A204.1 (cell line): ENCODE results near the gene CHAC1.

Experiments
- FAIRE-seq: peaks from 2 replicates; lab custom pipeline; 2012; peaks lifted over from hg19 to GRCh38; lab: Jason Lieb, UNC

CHAC1 gene, protein sequence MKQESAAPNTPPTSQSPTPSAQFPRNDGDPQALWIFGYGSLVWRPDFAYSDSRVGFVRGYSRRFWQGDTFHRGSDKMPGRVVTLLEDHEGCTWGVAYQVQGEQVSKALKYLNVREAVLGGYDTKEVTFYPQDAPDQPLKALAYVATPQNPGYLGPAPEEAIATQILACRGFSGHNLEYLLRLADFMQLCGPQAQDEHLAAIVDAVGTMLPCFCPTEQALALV

DNA sequence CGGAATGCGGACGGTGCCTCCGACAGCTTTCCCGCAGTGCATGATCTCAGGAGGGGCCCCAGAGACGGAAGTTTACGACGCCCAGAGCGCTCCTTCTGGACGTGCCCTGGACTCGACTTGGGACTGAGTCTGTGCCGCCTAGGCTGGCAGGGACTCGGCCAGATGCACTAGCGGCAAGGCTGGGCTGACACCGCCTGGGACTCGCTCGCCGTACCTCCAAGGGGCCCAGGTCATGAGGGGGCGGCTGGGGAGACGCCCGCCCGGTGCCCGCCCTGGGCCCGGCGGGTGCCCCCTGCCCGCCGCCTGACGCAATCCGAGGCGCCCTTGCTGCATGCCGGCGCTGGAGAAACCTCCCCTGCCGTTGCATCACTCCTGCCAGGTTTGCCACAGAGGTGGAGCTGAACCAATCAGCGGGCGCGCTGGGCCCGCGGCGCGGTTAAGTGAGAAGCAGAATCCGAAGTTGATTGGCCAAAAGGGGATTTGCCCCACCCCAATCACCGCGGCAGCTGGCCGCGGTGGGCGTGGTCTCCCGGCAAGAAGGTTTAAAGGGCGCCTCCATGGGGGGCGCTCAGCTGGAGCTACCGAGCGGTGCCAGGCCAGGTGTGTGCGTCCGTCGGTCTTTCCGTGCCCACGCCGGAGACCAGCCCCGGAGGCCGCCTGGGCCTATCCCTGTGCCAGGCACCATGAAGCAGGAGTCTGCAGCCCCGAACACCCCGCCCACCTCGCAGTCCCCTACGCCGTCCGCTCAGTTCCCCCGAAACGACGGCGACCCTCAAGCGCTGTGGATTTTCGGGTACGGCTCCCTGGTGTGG, at the start of gene CHAC1:
TSS of gene CHAC1 (plus strand) at position 571 of the 812 bp plus-strand sequence. CDS start at position 684, 113 bp downstream.
- peak; percentile 91 for FAIRE-seq

DNA sequence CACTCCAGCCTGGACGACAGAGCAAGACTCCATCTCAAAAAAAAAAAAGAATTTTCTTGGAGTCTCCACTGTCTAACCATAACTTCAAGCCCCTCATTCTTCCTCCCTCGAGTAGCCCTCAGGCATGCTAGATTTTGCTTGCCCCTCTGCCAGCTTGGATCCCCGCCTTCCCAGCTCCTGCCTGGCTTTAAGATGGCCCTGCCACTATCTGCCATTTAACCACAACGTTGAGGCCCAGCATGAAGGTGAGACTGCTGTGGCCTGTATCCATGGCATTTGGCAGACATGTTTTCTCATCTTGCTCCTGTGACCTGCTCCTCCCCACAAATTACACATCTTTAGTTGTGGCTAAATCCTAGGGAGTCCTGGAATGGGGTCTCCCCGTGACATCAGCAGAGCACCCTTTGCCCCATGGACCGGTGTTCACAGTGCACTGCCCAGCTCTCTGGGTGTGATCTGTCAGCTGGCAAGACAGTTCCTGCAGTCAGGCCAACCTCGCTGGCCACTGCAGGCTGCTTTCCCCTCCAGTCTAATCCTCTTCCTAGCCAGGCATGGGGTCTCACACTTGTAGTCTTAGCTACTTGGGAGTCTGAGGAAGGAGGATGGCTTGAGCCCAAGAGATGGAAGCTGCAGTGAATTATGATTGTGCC, 48.6 kb upstream of the CHAC1 start:
- no peak for FAIRE-seq

DNA sequence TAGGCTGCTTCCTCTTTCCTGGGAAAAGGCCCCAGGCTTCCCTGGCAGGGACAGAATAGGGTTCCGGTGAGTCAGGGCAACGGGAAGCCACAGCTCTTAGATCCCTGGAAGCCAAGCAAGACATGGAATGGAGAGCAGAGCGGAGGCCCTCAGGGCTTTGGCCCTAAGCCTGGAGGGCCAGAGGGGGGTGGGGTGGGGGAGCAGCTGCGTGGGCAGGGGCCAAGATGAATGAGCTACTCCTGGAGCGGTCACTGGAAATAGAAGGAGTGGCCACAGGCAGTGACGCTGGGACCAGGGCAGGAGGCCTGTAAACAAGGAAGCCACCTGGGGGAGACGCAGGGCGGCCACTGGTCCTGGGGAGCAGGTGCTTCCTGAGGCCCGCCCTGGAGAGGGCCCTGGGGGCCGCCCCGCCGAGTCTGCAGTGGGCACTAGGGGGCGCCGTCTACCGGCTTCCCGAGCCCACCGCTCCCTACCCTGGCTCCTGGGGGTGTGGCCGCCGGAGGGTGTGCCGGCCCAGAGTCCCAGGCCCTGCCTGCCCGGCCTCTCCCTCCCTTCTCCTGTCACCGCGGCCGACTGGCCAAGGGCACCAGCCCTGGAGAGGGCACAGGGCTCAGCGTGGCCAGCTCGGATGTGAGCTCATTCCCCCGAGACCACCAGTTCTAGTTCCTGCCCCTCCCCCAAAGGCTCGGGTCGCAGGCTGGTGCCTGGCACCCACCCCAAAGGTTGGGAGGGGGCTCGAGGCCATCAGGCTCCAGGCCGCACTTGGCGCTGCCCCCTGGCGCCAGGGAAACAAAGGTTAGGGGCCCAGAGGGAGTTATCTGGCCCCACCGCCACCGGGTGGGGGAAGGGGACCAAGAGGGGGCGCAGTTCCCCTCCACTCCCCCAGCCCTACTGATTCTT, 46.9 kb upstream of the CHAC1 start:
- FAIRE-seq, result no peak

DNA sequence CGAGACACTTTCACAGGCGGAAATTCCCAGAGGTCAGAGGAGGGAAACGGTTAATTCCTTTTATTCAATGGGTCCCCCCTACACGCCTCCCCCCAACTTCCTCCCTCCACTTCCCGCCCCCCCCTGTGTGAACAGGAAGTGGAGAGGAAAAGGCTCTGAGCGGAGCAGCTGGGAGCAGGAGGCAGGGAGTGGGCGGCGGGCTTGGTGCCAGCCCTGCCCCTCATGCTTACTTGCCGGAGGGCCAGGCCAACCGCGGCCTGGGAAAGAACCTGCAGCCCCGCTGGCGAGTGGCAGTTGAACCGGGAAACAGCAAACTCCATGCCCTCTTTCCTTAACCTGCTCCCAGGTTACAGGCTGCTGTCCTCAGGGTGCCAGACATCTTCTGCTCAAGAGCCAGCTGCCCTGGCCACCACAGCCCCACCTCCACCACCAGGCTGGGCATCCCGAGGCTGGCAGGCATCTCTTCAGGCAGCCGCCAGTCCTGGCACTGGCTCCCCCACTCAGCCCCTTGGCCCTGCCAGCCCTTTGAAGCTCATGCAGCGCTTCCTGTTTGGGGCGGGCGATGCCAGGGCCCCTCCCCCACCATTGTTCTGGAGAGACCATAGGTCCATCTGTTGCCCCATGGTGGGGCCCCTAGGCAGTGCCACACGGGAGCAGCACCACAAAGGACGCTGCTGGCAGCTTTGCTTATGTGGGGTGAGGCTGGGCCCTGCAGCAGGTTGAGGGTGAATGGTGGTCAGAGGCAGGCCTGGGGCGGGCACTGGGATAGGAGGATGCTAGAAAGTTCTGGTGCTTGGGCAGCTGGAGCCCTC, 46.1 kb upstream of the CHAC1 start:
- FAIRE-seq, result no peak

DNA sequence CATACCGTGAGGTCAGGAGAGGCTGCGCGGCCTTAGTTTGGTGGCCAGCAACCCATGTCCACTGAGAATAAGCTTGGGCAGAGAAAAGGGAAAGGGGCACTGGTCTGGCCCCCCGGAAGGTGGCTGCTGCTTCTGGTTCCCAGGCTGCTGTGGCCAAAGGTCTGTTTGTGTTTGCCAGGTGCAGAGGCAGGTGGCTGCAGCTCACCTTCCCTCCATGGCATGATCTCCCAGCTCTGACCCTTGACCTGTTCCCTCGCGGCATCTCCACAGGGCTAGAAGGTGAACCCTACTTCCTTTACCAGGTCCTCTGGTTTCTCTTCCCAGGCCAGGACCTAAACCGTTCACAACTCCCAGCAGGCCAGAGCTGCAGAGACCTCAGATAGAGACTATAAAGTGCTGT, 45.2 kb upstream of the CHAC1 start:
- FAIRE-seq, result no peak

DNA sequence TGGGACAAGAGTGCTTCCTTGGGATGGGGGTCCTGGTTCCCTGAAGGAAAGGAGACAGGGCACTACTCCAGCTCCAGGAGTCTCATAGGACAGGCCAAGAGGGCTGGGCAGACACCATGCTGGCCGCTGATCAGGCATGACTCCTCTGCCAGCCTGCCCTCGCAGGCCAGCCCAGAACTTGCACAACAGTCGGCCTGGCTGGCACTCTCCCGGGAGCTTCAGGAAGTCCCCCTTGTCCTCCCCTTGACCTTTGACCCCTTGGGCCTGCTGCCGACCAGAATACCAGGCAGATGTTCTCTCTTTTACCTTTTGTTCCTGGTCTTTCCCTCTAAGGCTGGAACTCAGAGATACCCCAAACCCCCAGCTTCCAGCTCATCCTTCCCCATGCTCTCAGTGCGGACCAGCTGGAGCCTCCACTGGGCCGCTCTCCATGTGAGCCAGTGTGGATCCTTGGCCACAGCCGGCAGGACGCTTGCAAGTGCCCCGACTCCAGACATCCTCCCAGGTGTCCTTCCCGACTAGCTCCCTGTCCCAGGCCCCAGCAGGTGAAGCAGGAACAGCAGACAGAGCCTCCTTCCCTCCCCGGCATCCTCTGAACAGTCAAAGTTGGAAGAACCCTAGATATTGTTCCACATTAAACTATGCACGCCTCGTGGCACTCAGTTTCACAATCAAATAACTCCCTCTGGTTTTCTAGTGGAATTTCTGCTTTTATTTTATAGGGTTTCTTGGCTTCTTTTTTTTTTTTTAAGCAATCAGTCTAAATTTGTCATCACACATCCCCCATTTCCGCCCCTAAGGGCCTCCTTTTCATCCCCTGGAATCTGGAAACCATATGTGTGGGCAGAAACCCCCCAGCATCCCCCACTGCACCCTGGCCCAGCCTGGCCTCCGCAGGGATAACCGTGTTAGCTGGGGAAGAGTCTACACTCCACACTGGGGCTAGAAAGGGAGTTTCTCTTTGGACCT, 43.3 kb upstream of the CHAC1 start:
- no peak for FAIRE-seq

DNA sequence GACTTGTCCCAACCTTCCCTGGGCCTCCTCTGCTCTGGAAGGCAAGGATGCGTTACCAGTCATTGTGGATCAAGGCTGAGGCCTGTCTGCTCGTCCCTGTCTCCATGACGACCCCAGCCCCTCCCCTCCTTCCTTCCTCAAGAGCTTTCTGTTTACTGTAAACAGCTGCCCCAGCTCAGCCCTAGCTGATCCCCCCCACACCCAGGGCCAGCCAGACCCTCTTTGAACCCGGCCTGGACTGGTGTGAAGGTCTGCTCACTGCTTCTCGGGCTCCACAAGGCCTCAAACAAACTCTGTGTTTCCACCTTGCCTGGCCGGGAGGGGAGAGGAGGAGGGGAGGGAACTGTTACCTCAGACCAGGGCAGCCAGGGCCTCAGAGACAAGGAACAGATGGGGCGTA, 42.1 kb upstream of the CHAC1 start:
- FAIRE-seq, result no peak

DNA sequence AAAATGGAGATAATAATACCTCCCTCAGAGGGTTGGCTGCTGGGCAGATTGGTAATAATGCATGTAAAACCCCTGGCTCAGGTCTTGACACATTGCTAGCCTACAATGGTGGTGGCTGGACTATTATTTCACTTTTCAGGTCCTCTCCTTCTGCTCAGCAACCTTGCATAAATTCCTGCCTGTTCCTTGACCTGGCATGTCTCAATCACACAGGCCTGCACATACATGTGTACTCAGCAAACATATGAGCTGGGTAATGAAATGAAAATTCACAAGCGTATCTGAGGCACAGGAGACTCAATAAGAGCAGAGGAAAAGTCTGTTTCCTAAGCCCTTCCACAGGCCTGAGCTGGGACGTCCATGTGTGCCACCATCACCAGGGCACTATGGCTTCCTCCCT, 41.6 kb upstream of the CHAC1 start:
- FAIRE-seq, result no peak

DNA sequence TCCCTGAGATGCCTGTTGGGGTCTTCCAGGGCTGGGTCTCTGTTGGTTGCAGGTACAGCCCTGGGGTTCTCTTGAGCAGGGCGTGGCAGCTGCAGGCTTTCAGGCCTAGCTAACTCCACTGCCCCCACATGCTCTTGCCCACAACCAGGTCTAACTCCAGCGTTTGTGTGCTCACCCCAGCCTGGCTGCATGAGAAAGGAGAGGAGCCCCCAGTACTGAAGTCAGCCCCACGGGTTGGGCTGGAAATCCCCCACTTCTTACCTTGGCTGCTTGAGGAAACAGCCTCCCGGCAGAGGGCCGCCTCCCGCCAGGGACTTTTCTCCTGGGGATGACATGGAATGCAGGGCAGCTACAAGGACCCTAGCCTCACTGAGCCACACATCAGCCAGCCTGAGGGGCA, 40.8 kb upstream of the CHAC1 start:
- no peak for FAIRE-seq

DNA sequence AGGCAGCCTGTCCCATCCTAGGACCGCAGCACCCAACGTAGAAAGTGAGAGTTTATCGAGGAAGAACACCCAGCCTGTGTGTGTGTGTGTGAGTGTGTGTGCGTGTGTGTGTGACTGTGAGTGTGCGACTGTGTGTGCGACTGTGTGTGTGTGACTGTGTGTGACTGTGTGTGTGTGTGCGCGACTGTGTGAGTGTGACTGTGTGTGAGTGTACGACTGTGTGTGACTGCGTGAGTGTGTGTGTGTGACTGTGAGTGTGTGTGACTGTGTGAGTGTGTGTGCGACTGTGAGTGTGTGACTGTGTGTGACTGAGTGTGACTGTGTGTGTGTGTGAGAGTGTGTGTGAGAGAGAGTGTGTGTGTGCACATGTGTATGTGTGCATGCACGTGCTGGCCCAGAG, 39.3 kb upstream of the CHAC1 start:
- FAIRE-seq, result no peak

DNA sequence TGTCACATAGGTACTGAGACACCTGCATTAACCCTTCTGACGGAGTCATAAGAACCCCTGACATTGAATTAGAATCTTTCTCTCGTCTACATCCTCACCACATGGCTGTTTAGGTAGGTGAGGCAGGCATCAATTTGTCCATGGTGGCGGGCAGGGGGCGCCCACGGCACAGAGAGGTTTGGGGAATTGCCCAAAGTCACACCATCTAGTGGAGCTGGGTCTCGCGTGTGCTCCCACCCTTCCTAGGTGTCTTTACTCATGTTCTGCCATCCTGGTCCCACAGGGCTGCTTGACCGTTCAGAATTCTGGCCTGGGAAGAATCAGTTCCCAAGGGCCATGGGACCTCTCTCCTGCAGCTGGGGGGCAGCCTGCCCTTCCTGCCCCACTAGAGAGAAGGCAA, 38.8 kb upstream of the CHAC1 start:
- no peak for FAIRE-seq

DNA sequence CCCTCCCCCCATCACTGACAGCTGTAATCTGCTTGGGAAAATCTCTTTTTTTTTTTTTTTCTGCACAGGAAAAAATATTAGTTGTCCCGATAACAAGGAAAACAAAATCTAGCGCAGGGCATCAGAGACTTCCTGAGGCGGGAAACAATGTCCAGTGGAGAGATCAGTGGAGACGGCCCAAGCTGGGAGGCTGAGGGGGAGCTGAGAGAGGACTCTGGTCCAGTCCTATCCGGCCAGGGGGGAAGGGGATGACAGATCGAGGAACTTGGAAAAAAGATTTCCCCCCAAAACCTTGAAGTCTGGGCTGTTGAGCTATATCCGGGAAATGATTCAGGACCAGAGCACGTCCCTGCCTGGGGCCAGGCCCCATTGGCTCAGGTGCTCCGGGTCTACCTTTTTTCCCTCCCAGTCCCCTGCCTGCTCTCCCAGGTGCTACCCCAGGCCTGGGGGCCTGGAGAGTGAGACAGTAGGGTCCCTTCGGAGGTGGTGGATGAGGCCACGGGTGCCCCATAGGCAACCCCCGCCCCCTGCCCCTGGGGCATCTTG, 38.1 kb upstream of the CHAC1 start:
- no peak for FAIRE-seq

DNA sequence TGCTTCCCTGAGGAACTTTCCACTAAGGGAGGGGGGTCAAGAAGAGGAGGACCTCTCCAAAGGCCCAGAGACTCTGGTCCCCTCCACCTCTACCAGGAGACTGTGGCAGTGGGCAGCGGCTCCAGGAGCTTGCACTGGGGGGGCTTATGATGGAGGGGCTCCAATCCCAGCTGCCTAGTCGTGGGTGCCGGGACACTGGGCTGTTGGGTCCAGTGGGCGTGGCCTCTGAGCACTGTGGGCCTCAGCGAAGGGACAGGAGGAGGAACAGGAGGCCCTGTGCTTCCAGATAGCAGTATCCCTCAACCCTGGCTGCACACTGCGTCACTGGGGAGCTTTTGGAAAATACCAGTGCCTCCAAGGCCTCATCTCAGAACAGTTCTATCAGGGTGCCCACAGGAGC, 37.6 kb upstream of the CHAC1 start:
- FAIRE-seq, result no peak

DNA sequence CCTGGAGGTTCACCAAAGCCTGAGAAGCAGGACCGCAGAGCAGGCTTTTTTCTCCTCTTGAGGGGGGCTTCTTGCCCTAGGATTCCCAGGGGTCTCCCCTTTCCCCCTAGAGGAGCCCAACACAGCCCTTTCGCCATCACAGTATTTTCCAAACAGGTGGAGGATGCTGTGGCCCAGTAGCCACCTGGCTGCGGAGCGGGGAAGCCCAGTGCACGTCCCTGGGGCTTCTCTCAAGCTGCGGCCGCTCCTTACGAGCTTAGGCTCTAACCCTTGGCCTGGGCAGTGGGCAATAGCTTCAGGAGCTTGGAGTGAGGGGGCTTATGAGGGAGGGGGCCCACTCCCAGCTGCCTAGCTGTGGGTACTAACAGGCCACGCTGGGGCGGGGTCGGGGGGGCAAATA, 35.7 kb upstream of the CHAC1 start:
- no peak for FAIRE-seq

DNA sequence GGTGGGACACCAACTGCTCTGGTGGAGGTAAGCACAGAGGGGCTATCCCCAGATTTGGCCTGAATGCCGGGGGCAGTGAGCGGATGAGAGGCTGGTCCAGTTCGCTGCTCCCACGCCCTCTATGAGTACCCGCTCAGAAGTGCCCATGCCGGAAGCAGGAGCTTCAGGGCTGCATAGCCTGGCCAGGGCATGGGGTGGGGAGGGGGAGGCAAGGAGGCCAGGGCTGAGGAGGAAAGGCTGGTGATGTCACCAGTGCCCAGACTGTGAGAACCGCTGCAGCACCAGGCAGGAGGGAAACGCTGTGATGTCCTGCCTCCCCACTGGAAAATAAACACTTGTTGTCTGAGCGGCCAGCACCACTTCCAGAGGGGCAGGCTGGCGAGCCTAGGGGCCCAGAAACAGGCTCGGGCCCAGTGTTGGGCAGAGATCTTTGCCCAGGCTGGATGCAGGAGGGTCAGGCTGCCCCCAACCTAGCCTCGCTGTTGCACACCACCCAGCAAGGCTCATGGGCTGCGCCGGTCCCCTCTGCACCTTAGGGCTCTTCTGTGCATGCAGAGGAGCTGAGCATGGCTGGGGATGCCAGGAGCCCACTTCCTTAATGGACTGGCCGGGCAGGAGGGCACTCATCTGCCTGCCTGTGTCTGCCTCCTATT, 35.0 kb upstream of the CHAC1 start:
- FAIRE-seq, result no peak

DNA sequence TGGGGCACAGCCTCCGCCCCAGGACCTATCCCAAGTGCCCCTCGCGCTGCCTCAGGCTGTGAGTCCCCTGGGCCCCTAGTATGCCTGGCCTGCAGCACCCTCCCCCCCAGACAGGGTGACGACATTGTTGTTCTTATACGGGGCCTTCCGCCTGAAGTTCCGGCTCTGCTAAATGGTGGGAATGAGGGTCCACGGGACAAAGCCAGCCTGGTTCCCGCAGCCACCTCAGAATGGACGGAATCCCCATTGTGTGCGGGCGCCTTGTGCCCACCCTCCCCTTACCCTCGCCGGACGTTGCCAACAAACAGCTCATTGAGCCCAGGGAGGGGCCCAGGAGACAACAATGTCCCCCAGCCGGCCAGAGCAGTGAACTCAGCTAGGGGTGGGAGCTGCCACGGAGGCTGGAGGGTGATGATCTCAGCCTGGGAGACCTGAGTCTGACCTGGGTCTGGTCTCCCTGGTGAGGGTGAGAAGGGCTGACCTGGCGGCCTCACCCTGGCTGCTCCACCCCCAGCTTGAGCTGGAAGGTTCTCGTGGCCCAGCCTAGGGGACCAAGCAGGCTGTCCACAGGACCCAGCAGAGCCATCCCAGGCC, 34.4 kb upstream of the CHAC1 start:
- FAIRE-seq, result no peak

DNA sequence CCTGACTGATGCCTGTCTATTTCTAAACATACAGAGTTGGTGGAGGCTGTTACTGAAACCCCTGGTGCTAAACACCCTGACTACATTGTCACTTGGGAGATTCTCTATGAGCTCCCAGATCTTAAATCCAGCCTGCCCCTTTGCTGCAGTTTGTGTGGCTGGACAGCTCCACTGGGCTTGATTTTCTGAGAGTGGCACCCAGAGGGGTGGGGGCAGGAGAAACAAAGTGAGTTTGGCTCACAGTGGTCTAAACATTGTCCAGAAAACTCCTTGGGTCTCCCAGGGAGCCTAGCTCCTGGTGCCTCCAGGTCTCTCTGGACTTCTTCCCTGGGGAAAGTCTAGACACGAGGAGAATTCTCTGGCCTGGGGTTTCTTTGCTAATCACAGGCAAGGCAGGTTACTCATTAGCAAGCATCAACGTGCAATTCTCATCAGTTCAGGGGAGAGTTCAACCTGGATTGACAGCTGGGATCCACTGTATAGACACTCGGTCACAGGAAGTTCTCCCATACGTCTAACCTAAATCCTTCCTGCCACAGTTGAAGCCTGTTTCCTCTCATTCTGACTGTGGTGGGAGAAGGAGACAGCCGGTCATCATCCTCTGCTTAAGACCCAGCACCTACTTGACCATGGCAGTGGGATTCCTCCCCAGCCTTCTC, 31.2 kb upstream of the CHAC1 start:
- FAIRE-seq, result no peak

DNA sequence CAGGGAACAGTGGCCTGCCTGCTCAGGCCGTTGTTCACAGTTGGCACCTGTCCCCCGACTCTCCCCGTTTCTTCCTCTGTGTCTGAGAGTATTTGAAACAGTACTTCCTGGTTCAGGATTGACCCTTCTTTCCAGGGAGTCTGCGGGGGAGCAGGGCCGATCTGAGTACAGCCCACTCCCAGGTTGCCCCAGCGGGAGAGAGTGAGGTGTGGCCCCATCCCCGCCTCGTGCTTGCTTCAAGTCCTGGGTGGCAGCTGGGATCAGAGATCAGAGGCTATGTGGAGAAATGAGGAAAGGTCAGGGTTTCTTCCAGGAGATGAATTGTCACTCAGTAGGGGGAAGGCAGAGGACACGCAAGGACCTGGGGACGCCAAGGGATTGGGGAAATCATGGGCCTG, 30.7 kb upstream of the CHAC1 start:
- no peak for FAIRE-seq

DNA sequence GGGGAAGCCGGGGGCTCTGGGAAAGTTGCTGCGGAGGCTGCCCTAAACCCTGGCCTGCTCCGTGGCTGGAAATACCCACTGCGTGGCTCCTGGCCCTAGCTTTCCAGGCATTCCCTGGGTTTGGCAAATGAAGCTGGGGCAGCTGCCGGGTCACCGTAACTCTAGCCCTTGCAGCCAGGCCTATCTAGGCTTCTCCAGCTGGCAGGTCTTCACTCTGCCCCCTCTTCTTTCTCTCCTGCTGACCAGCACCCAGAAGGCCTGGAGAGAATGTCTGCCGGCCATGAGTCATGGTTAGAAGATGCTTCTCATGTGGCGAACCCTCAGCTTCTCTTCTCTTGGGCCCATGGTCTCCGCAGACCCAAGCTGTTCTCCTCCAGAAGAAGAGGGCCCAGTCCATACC, 29.7 kb upstream of the CHAC1 start:
- FAIRE-seq, result no peak
